C4-2B (cell line): ENCODE measurements around the gene IGF2R.

Experiments
- H3K27ac ChIP-seq: fragments of 450-650 bp; 2 replicates; pipeline ENCODE4 v1.5.1; 2017
- CTCF ChIP-seq: fragments of 450-650 bp; conservative IDR thresholded peaks from 2 replicates; pipeline ENCODE4 v1.5.1; 2017; ENCODE audit warnings: mild to moderate bottlenecking
- ZFX ChIP-seq: fragments of 450-650 bp; IDR thresholded peaks from 2 replicates; pipeline ENCODE4 v1.6.1; 2017

The IGF2R gene

GRCh38 chr6:160116411-160116810 is 147.5 kb downstream of the IGF2R start:
- H3K27ac ChIP-seq = no peak overlapping the region
- TF ChIP-seq CTCF = no peak
- no peak for TF ChIP-seq ZFX

- TF ChIP-seq ZFX (no peak), CTCF (no peak)
- no peak overlapping the region for H3K27ac ChIP-seq
Observed at GRCh38 chr6:160117137-160117536, 148.3 kb downstream of the IGF2R start.

GRCh38 chr6:160118620-160119229 is 149.8 kb downstream of the IGF2R start:
- H3K27ac ChIP-seq = no peak overlapping the region
- TF ChIP-seq ZFX = no peak
- TF ChIP-seq CTCF = no peak

GRCh38 chr6:160120087-160120486 is 151.2 kb downstream of the IGF2R start:
- no peak overlapping the region for H3K27ac ChIP-seq
- TF ChIP-seq ZFX (no peak), CTCF (no peak)

GRCh38 chr6:160121558-160121957 is 152.7 kb downstream of the IGF2R start, which contains the start of gene SLC22A1:
TSS of gene SLC22A1 (plus strand) at chr6:160121815. CDS start at chr6:160121936, 121 bp downstream.
- TF ChIP-seq ZFX (no peak), CTCF (no peak)
- H3K27ac ChIP-seq = no peak within 1 kb of the TSS

- no peak overlapping the region for H3K27ac ChIP-seq
- TF ChIP-seq ZFX (no peak), CTCF (no peak)
Observed at GRCh38 chr6:160121981-160122380, 153.1 kb downstream of the IGF2R start.

GRCh38 chr6:160122744-160123143 is 153.9 kb downstream of the IGF2R start:
- no peak overlapping the region for H3K27ac ChIP-seq
- TF ChIP-seq ZFX = no peak

- no peak overlapping the region for H3K27ac ChIP-seq
- TF ChIP-seq ZFX (no peak), CTCF (no peak)
Observed at GRCh38 chr6:160124007-160124406, 155.1 kb downstream of the IGF2R start.
